Fibroblast of mammary gland (primary cell): ENCODE data around the gene PAQR5.
A peak's percentile ranks its signal among the peaks of the same experiment; 100 is the strongest.

Source experiments
- DNase-seq: peaks from one replicate; pipeline ENCODE4 v3.0.0-alpha.2; 2010; ENCODE audit warnings: low read depth
- H3K4me3 ChIP-seq: 2 replicates; pipeline ENCODE4 v1.5.1; 2011; ENCODE audit warnings: low read depth, mild to moderate bottlenecking, low read length, moderate library complexity; ENCODE audit not compliant: control insufficient read depth
- CTCF ChIP-seq: conservative IDR thresholded peaks from 2 replicates; pipeline ENCODE4 v1.5.1; 2011; ENCODE audit warnings: low read depth, low read length, inconsistent platforms; ENCODE audit not compliant: control insufficient read depth, insufficient read depth

The PAQR5 gene

GRCh38 chr15:69410248-69410874, 111.6 kb downstream of the PAQR5 start:
- peak; percentile 28 for TF ChIP-seq CTCF
- no peak overlapping the region for H3K4me3 ChIP-seq
- no peak for DNase-seq

GRCh38 chr15:69412274-69412673, 113.6 kb downstream of the PAQR5 start:
- no peak for TF ChIP-seq CTCF
- H3K4me3 ChIP-seq, result no peak overlapping the region
- DNase-seq, result no peak

GRCh38 chr15:69412701-69413100, 114.0 kb downstream of the PAQR5 start:
- DNase-seq, result no peak
- no peak overlapping the region for H3K4me3 ChIP-seq
- no peak for TF ChIP-seq CTCF

GRCh38 chr15:69413822-69414700, 115.3 kb downstream of the PAQR5 start, which contains the start of gene KIF23:
Gene KIF23 (plus strand): TSS chr15:69414349. CDS start chr15:69414466, 117 bp downstream.
- TF ChIP-seq CTCF, result no peak

GRCh38 chr15:69414701-69415167, 116.0 kb downstream of the PAQR5 start:
- peak overlapping the region; percentile 84 for H3K4me3 ChIP-seq
- no peak for TF ChIP-seq CTCF
- DNase-seq, result peak; percentile 79

More at GRCh38 chr15:69413822-69414700, 115.3 kb downstream of the PAQR5 start, which contains the start of gene KIF23:
- peak within 1 kb of the TSS; percentile 84 for H3K4me3 ChIP-seq
- peak; percentile 85 for DNase-seq

GRCh38 chr15:69415381-69415780, 116.7 kb downstream of the PAQR5 start:
- H3K4me3 ChIP-seq, result peak overlapping the region; percentile 84
- no peak for DNase-seq
- no peak for TF ChIP-seq CTCF
